Liver (tissue), 9 donors: Measurements from ENCODE around the gene FAM118A. TPM values are rescaled to one million over a fixed set of nuclear protein-coding genes. Genes with fewer than 3 reads are reported as not detected.

ENCODE experiments used
- DNase-seq: peaks from one replicate; pipeline ENCODE4 v3.0.0-alpha.2; 2017; ENCODE audit warnings: low spot score
- H3K27ac ChIP-seq, 2 donors: one replicate each; pipeline ENCODE4 v1.7.0; 2013; ENCODE audit warnings: inconsistent platforms in 2 of 2, low read length in 2 of 2, control low read depth in 1 of 2, low read depth in 1 of 2, mild to moderate bottlenecking in 1 of 2
- H3K27me3 ChIP-seq, 4 donors: one replicate each; pipeline versions ENCODE4 v1.6.1 to v1.7.0; 2013; ENCODE audit warnings: low read length in 3 of 4, inconsistent platforms in 1 of 4, mild to moderate bottlenecking in 1 of 4, moderate library complexity in 1 of 4; ENCODE audit not compliant: control insufficient read depth in 4 of 4, insufficient read depth in 4 of 4
- H3K36me3 ChIP-seq, 4 donors: one replicate each; pipeline versions ENCODE4 v1.6.1 to v1.7.0; 2013; ENCODE audit warnings: low read length in 3 of 4, mild to moderate bottlenecking in 3 of 4, low read depth in 1 of 4, moderate library complexity in 1 of 4; ENCODE audit not compliant: control insufficient read depth in 4 of 4, insufficient read depth in 3 of 4
- H3K4me1 ChIP-seq, 4 donors: one replicate each; pipeline versions ENCODE4 v1.6.1 to v1.7.0; 2013; ENCODE audit warnings: low read length in 3 of 4, mild to moderate bottlenecking in 3 of 4, moderate library complexity in 1 of 4; ENCODE audit not compliant: control insufficient read depth in 4 of 4, insufficient read depth in 4 of 4
- H3K4me3 ChIP-seq, 3 donors: one replicate each; pipeline versions ENCODE4 v1.6.1 to v1.7.0; 2013; ENCODE audit warnings: low read length in 3 of 3, control low read depth in 1 of 3, low read depth in 1 of 3, mild to moderate bottlenecking in 1 of 3
- H3K9ac ChIP-seq, 2 donors: one replicate each; pipeline ENCODE4 v1.7.0; 2013; ENCODE audit warnings: low read length in 2 of 2, mild to moderate bottlenecking in 2 of 2, moderate library complexity in 2 of 2, control low read depth in 1 of 2, low read depth in 1 of 2
- H3K9me3 ChIP-seq, 4 donors: one replicate each; pipeline versions ENCODE4 v1.6.1 to v1.7.0; 2013; ENCODE audit warnings: low read length in 3 of 4; ENCODE audit not compliant: control insufficient read depth in 4 of 4
- EGR1 ChIP-seq, 2 donors: IDR thresholded peaks; 2 replicates each; pipeline ENCODE4 v1.6.1; 2016 to 2018; ENCODE audit warnings: antibody characterized with exemption in 2 of 2, low read depth in 2 of 2
- FOXA1 ChIP-seq: IDR thresholded peaks from 2 replicates; pipeline ENCODE4 v1.6.1; 2016; ENCODE audit warnings: antibody characterized with exemption
- FOXA2 ChIP-seq: IDR thresholded peaks from 2 replicates; pipeline ENCODE4 v1.6.1; 2016; ENCODE audit warnings: antibody characterized with exemption
- GABPA ChIP-seq, 2 donors: IDR thresholded peaks in 1 of 2; conservative IDR thresholded peaks in 1 of 2; 2 replicates each; pipeline ENCODE4 v1.6.1; 2016; ENCODE audit warnings: antibody characterized with exemption in 2 of 2, mild to moderate bottlenecking in 1 of 2, moderate library complexity in 1 of 2
- HNF4A ChIP-seq, 2 donors: conservative IDR thresholded peaks; 2 replicates each; pipeline ENCODE4 v1.6.1; 2016; ENCODE audit warnings: antibody characterized with exemption in 2 of 2, mild to moderate bottlenecking in 2 of 2
- HNF4G ChIP-seq: IDR thresholded peaks from 2 replicates; pipeline ENCODE4 v1.6.1; 2016; ENCODE audit warnings: antibody characterized with exemption
- JUND ChIP-seq, 2 donors: IDR thresholded peaks; 2 replicates each; pipeline ENCODE4 v1.6.1; 2016; ENCODE audit warnings: antibody characterized with exemption in 2 of 2
- NR2F2 ChIP-seq: IDR thresholded peaks from 2 replicates; pipeline ENCODE4 v1.6.1; 2016; ENCODE audit warnings: antibody characterized with exemption
- RAD21 ChIP-seq, 2 donors: IDR thresholded peaks; 2 replicates each; pipeline ENCODE4 v1.6.1; 2016; ENCODE audit warnings: antibody characterized with exemption in 2 of 2, mild to moderate bottlenecking in 2 of 2
- RXRA ChIP-seq, 2 donors: IDR thresholded peaks; 2 replicates each; pipeline ENCODE4 v1.6.1; 2017 to 2018; ENCODE audit warnings: antibody characterized with exemption in 2 of 2, mild to moderate bottlenecking in 1 of 2
- SP1 ChIP-seq: IDR thresholded peaks from 2 replicates; pipeline ENCODE4 v1.6.1; 2018; ENCODE audit warnings: antibody characterized with exemption, mild to moderate bottlenecking
- TAF1 ChIP-seq: conservative IDR thresholded peaks from 2 replicates; pipeline ENCODE4 v1.6.1; 2016; ENCODE audit warnings: antibody characterized with exemption, mild to moderate bottlenecking
- YY1 ChIP-seq: IDR thresholded peaks from 2 replicates; pipeline ENCODE4 v1.6.1; 2016; ENCODE audit warnings: antibody characterized with exemption, mild to moderate bottlenecking
- WGBS: extraction: QIAGEN DNeasy Blood & Tissue Kit; methylation state at CpG from one replicate; pipeline ENCODE4 v1.1.7; 2013; 5-methylcytosine and 5-hydroxymethylcytosine counted together
- polyA plus RNA-seq, 2 donors: library from polyadenylated mRNA; stranded (reverse) in 1 of 2; unstranded in 1 of 2; fragments of 200-250 nt in 1 of 2; fragments of >200 nt in 1 of 2; fragmentation: Nextera tagmentation in 1 of 2; extraction: Ambion mirVana in 1 of 2; gene quantifications; one replicate each; pipeline versions ENCODE4 v1.2.1 to v1.2.3, GENCODE V29; 2013 to 2015
- total RNA-seq, 2 donors: library from RNA; depleted of rRNA; stranded (reverse); fragments of >200 nt; gene quantifications; one replicate each; pipeline ENCODE4 v1.2.3, GENCODE V29; 2014
- TF ChIP-seq, protein P1 (sequence below): IDR thresholded peaks from 2 replicates; pipeline ENCODE4 v1.6.1; 2016; ENCODE audit warnings: antibody characterized with exemption
- TF ChIP-seq, protein P2 (sequence below): IDR thresholded peaks from 2 replicates; pipeline ENCODE4 v1.6.1; 2016; ENCODE audit warnings: antibody characterized with exemption
- TF ChIP-seq, protein P3 (sequence below): IDR thresholded peaks from 2 replicates; pipeline ENCODE4 v1.6.1; 2016; ENCODE audit warnings: antibody characterized with exemption
- TF ChIP-seq, protein P4 (sequence below): IDR thresholded peaks from 2 replicates; pipeline ENCODE4 v1.6.1; 2016; ENCODE audit warnings: antibody characterized with exemption, mild to moderate bottlenecking
- donor health status: healthy.
- donor health status: healthy.
- donor health status: healthy.
- donor health status: healthy.
- donor health status: healthy.

Gene FAM118A
- total and polyA plus RNA-seq, 4 donors = 4.7 to 36.0 (median 5.6) TPM

DNA sequence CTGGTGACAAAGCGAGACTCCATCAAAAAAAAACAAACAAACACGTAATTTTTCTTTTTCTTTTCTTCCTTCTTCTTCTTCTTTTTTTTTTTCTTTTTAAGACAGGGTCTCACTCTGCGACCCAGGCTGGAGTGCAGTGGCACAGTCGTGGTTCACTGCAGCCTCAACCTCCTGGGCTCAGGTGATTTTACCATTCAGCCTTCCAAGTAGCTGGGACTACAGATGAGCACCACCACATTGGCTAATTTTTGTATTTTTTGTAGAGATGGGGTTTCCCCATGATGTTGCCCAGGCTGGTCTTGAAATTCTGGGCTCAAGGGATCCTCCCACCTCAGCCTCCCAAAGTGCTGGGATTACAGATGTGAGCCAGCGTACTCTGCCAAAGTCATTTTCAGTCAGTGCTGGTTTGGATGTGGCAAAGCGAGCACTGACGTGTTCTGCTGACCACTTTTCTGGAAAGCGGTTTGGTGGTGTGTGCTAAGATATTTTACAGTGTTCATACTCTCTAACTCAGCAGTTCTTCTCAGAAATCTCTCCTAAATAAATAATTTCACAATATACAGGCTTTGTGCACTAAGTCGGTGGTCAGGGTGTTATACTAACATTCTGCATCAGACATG is 10.7 kb downstream of the FAM118A start:
- 74% methylated on average over 9 of the region's 9 CpGs for WGBS
- no peak overlapping the region for H3K9ac ChIP-seq
- H3K4me3 ChIP-seq = no peak overlapping the region
- no peaks in the 10 kb centered on the region for H3K9me3 ChIP-seq
- no peak overlapping the region for H3K27ac ChIP-seq
- H3K36me3 ChIP-seq = peaks cover 0 to 12% (median 6%) of the 10 kb centered on the region in 4 donors
- TF ChIP-seq SP1 = no peak
- TF ChIP-seq FOXA1 = no peak
- no peak for TF ChIP-seq FOXA2
- no peak for TF ChIP-seq HNF4A (conservative IDR thresholded peaks at IDR 0.05)
- TF ChIP-seq, protein P1, sequence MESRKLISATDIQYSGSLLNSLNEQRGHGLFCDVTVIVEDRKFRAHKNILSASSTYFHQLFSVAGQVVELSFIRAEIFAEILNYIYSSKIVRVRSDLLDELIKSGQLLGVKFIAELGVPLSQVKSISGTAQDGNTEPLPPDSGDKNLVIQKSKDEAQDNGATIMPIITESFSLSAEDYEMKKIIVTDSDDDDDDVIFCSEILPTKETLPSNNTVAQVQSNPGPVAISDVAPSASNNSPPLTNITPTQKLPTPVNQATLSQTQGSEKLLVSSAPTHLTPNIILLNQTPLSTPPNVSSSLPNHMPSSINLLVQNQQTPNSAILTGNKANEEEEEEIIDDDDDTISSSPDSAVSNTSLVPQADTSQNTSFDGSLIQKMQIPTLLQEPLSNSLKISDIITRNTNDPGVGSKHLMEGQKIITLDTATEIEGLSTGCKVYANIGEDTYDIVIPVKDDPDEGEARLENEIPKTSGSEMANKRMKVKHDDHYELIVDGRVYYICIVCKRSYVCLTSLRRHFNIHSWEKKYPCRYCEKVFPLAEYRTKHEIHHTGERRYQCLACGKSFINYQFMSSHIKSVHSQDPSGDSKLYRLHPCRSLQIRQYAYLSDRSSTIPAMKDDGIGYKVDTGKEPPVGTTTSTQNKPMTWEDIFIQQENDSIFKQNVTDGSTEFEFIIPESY = no peak
- TF ChIP-seq GABPA (IDR thresholded peaks at IDR 0.05 in 1 of 2, conservative IDR thresholded peaks at IDR 0.05 in 1 of 2) = no peak
- TF ChIP-seq, protein P2, sequence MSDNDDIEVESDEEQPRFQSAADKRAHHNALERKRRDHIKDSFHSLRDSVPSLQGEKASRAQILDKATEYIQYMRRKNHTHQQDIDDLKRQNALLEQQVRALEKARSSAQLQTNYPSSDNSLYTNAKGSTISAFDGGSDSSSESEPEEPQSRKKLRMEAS = no peak
- TF ChIP-seq RXRA (IDR thresholded peaks at IDR 0.05) = no peak
- TF ChIP-seq EGR1 (IDR thresholded peaks at IDR 0.05; ENCODE audit: low read depth in 2 of 2) = no peak
- TF ChIP-seq, protein P3, sequence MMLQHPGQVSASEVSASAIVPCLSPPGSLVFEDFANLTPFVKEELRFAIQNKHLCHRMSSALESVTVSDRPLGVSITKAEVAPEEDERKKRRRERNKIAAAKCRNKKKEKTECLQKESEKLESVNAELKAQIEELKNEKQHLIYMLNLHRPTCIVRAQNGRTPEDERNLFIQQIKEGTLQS = no peak
- TF ChIP-seq, protein P4, sequence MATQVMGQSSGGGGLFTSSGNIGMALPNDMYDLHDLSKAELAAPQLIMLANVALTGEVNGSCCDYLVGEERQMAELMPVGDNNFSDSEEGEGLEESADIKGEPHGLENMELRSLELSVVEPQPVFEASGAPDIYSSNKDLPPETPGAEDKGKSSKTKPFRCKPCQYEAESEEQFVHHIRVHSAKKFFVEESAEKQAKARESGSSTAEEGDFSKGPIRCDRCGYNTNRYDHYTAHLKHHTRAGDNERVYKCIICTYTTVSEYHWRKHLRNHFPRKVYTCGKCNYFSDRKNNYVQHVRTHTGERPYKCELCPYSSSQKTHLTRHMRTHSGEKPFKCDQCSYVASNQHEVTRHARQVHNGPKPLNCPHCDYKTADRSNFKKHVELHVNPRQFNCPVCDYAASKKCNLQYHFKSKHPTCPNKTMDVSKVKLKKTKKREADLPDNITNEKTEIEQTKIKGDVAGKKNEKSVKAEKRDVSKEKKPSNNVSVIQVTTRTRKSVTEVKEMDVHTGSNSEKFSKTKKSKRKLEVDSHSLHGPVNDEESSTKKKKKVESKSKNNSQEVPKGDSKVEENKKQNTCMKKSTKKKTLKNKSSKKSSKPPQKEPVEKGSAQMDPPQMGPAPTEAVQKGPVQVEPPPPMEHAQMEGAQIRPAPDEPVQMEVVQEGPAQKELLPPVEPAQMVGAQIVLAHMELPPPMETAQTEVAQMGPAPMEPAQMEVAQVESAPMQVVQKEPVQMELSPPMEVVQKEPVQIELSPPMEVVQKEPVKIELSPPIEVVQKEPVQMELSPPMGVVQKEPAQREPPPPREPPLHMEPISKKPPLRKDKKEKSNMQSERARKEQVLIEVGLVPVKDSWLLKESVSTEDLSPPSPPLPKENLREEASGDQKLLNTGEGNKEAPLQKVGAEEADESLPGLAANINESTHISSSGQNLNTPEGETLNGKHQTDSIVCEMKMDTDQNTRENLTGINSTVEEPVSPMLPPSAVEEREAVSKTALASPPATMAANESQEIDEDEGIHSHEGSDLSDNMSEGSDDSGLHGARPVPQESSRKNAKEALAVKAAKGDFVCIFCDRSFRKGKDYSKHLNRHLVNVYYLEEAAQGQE = no peak
- DNase-seq = no peak
- no peaks in the 10 kb centered on the region for H3K27me3 ChIP-seq
- peaks cover 0 to 11% (median 5%) of the 10 kb centered on the region in 4 donors for H3K4me1 ChIP-seq

DNA sequence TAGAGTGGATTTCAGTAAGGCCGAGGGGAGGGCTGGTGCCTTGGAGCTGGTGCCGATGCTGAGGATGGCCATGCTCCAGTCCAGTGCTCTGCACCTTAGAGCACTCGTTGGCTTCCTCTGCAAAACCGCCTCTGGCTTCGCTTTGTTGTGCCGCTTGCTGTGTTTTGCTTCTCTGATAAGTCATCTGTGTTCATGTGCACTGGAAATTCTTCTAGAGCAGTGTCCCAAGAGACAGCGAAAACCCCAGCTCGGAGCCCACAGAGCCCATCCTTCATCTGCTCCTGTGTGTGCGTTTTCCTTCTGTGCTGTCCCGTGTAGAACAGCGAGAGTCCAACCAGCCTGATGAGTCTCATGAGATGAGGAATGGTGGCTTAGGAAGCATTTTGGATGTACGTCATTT is 12.1 kb downstream of the FAM118A start:
- 96% methylated on average over 12 of the region's 12 CpGs for WGBS
- H3K4me1 ChIP-seq = peaks cover 0 to 11% (median 5%) of the 10 kb centered on the region in 4 donors
- TF ChIP-seq TAF1 = no peak
- no peak for TF ChIP-seq HNF4A (conservative IDR thresholded peaks at IDR 0.05)
- TF ChIP-seq FOXA2 = no peak
- no peak for TF ChIP-seq HNF4G
- TF ChIP-seq EGR1 (IDR thresholded peaks at IDR 0.05; ENCODE audit: low read depth in 2 of 2) = no peak
- TF ChIP-seq SP1 = no peak
- TF ChIP-seq, protein P3 = no peak
- TF ChIP-seq GABPA (IDR thresholded peaks at IDR 0.05 in 1 of 2, conservative IDR thresholded peaks at IDR 0.05 in 1 of 2) = no peak
- TF ChIP-seq, protein P4 = no peak
- no peak for TF ChIP-seq NR2F2
- TF ChIP-seq YY1 = no peak
- TF ChIP-seq, protein P1 = no peak
- no peak for TF ChIP-seq FOXA1
- TF ChIP-seq, protein P2 = no peak
- no peak for TF ChIP-seq RAD21 (IDR thresholded peaks at IDR 0.05)
- no peak for TF ChIP-seq JUND (IDR thresholded peaks at IDR 0.05)
- TF ChIP-seq RXRA (IDR thresholded peaks at IDR 0.05) = no peak
- DNase-seq = no peak
- no peaks in the 10 kb centered on the region for H3K27me3 ChIP-seq
- no peaks in the 10 kb centered on the region for H3K9me3 ChIP-seq
- H3K27ac ChIP-seq = no peak overlapping the region
- H3K36me3 ChIP-seq = peaks cover 0 to 12% (median 6%) of the 10 kb centered on the region in 4 donors
- no peak overlapping the region for H3K4me3 ChIP-seq
- no peak overlapping the region for H3K9ac ChIP-seq
